H1 (cell line): ENCODE results near the gene ABCA6. TPM values are rescaled to one million over a fixed set of nuclear protein-coding genes. Genes with fewer than 3 reads are reported as not detected.

Experiments used
- CTCF ChIA-PET: fragments of 300-600 bp; sonication (Branson Sonifier 250); formaldehyde crosslinking; loops from one replicate; lab custom pipeline; 2021; ENCODE audit not compliant: partially characterized antibody; lab: Charles Lee
- POLR2A ChIA-PET: fragments of 300-600 bp; sonication (Branson Sonifier 250); formaldehyde crosslinking; loops from one replicate; lab custom pipeline; 2021; ENCODE audit warnings: inconsistent platforms; ENCODE audit not compliant: partially characterized antibody; lab: Charles Lee
- DNase-seq, 2 experiments: peaks; one replicate each; pipeline versions ENCODE4 v3.0.0 to v3.0.0-alpha.2; 2010 to 2022; ENCODE audit warnings: low spot score in 2 of 2, low read depth in 1 of 2, mixed read lengths in 1 of 2
- FAIRE-seq: peaks from 2 replicates; lab custom pipeline; 2011; peaks lifted over from hg19 to GRCh38; lab: Jason Lieb, UNC
- H2AFZ ChIP-seq: 2 replicates; pipeline ENCODE4 v1.8.1; 2012; ENCODE audit warnings: low read length, inconsistent platforms
- H2AK5ac ChIP-seq: 2 replicates; pipeline ENCODE4 v1.6.1; 2013; ENCODE audit warnings: low read depth, low read length
- H2BK120ac ChIP-seq: replicated peaks from 2 replicates; pipeline ENCODE3; 2013; ENCODE audit warnings: low read depth, low read length, inconsistent platforms
- H2BK12ac ChIP-seq: 2 replicates; pipeline ENCODE4 v1.6.1; 2013; ENCODE audit warnings: low read depth, low read length
- H2BK15ac ChIP-seq: 2 replicates; pipeline ENCODE4 v1.6.1; 2013; ENCODE audit warnings: low read length
- H2BK20ac ChIP-seq: 2 replicates; pipeline ENCODE4 v1.6.1; 2013; ENCODE audit warnings: low read length
- H2BK5ac ChIP-seq: 2 replicates; pipeline ENCODE4 v1.6.1; 2013; ENCODE audit warnings: low read depth, low read length
- H3K14ac ChIP-seq: 2 replicates; pipeline ENCODE4 v1.6.1; 2013; ENCODE audit warnings: inconsistent platforms; ENCODE audit not compliant: insufficient read length
- H3K18ac ChIP-seq: 2 replicates; pipeline ENCODE4 v1.6.1; 2013; ENCODE audit warnings: low read length; ENCODE audit errors: extremely low read depth
- H3K23ac ChIP-seq: 2 replicates; pipeline ENCODE4 v1.6.1; 2013; ENCODE audit warnings: inconsistent platforms; ENCODE audit not compliant: insufficient read length
- H3K23me2 ChIP-seq: 2 replicates; pipeline ENCODE4 v1.6.1; 2013; ENCODE audit warnings: low read depth, low read length
- H3K27ac ChIP-seq: 2 replicates; pipeline ENCODE4 v1.6.1; 2011; ENCODE audit warnings: low read depth, low read length, inconsistent platforms
- H3K27me3 ChIP-seq, 4 experiments: replicated peaks in 1 of 4; 1 replicate in 1 of 4; 2 replicates in 3 of 4; pipeline versions ENCODE4 v1.6.1 to v1.8.1; 2011 to 2013; ENCODE audit warnings: low read length in 3 of 4, mild to moderate bottlenecking in 3 of 4, inconsistent platforms in 2 of 4, mixed read lengths in 2 of 4, moderate library complexity in 1 of 4; ENCODE audit not compliant: control insufficient read depth in 3 of 4, insufficient read depth in 3 of 4; ENCODE audit errors: extremely low read depth in 1 of 4
- H3K36me3 ChIP-seq, 4 experiments: 2 replicates each; pipeline versions ENCODE4 v1.6.1 to v1.8.1; 2011 to 2013; ENCODE audit warnings: mild to moderate bottlenecking in 4 of 4, low read length in 3 of 4, moderate library complexity in 2 of 4, control low read depth in 1 of 4, inconsistent platforms in 1 of 4; ENCODE audit not compliant: insufficient read depth in 4 of 4, control insufficient read depth in 2 of 4
- H3K4ac ChIP-seq: replicated peaks from 2 replicates; pipeline ENCODE3; 2013; ENCODE audit warnings: low read length, low read depth, mixed read lengths, inconsistent platforms; ENCODE audit not compliant: insufficient read length
- H3K4me1 ChIP-seq, 4 experiments: replicated peaks in 1 of 4; 1 replicate in 1 of 4; 2 replicates in 3 of 4; pipeline versions ENCODE4 v1.6.1 to v1.8.1; 2011 to 2013; ENCODE audit warnings: low read length in 3 of 4, inconsistent platforms in 2 of 4, mixed read lengths in 1 of 4; ENCODE audit not compliant: insufficient read depth in 4 of 4, control insufficient read depth in 3 of 4
- H3K4me2 ChIP-seq, 2 experiments: 2 replicates each; pipeline versions ENCODE4 v1.6.1 to v1.8.1; 2011 to 2013; ENCODE audit warnings: low read depth in 2 of 2, low read length in 2 of 2, control low read depth in 1 of 2, inconsistent platforms in 1 of 2, mild to moderate bottlenecking in 1 of 2; ENCODE audit not compliant: insufficient read depth in 1 of 2
- H3K4me3 ChIP-seq, 4 experiments: fragments of 200-600, 300-600 bp in 1 of 4; sonication (generic), shearing (Covaris generic), sonication (Bioruptor Twin) in 1 of 4; 2 replicates each; pipeline versions ENCODE4 v1.5.1 to v1.8.1; 2011 to 2016; ENCODE audit warnings: low read length in 4 of 4, low read depth in 3 of 4, control low read depth in 2 of 4, inconsistent platforms in 2 of 4, mild to moderate bottlenecking in 2 of 4, mixed read lengths in 1 of 4, moderate library complexity in 1 of 4; ENCODE audit not compliant: insufficient read depth in 2 of 4; ENCODE audit errors: extremely low read depth in 1 of 4
- H3K56ac ChIP-seq: replicated peaks from 2 replicates; pipeline ENCODE3; 2013; ENCODE audit warnings: low read depth, mild to moderate bottlenecking, mixed read lengths, low read length, inconsistent platforms; ENCODE audit not compliant: insufficient read length
- H3K79me1 ChIP-seq: 2 replicates; pipeline ENCODE4 v1.6.1; 2013; ENCODE audit warnings: low read depth, low read length, control low read depth
- H3K79me2 ChIP-seq, 2 experiments: 2 replicates each; pipeline versions ENCODE4 v1.6.1 to v1.8.1; 2012 to 2013; ENCODE audit warnings: low read length in 2 of 2, mild to moderate bottlenecking in 2 of 2, inconsistent platforms in 1 of 2; ENCODE audit not compliant: insufficient read depth in 2 of 2, control insufficient read depth in 1 of 2
- H3K9ac ChIP-seq, 4 experiments: replicated peaks in 1 of 4; 1 replicate in 1 of 4; 2 replicates in 3 of 4; pipeline versions ENCODE4 v1.6.1 to v1.8.1; 2011 to 2013; ENCODE audit warnings: low read depth in 3 of 4, low read length in 3 of 4, control low read depth in 2 of 4, mild to moderate bottlenecking in 2 of 4, moderate library complexity in 2 of 4, inconsistent platforms in 1 of 4; ENCODE audit errors: extremely low read depth in 1 of 4
- H3K9me3 ChIP-seq, 2 experiments: 2 replicates each; pipeline versions ENCODE4 v1.6.1 to v1.8.1; 2012 to 2013; ENCODE audit warnings: mild to moderate bottlenecking in 2 of 2, moderate library complexity in 2 of 2, control low read depth in 1 of 2, inconsistent platforms in 1 of 2, low read depth in 1 of 2, low read length in 1 of 2, mixed read lengths in 1 of 2; ENCODE audit not compliant: insufficient read depth in 2 of 2
- H4K20me1 ChIP-seq, 2 experiments: replicated peaks in 1 of 2; 2 replicates each; pipeline versions ENCODE3 to v1.8.1; 2011 to 2013; ENCODE audit warnings: inconsistent platforms in 2 of 2, low read length in 2 of 2, mild to moderate bottlenecking in 1 of 2; ENCODE audit not compliant: insufficient read depth in 2 of 2, control insufficient read depth in 1 of 2
- H4K5ac ChIP-seq: 2 replicates; pipeline ENCODE4 v1.6.1; 2013; ENCODE audit warnings: low read length, low read depth, mixed read lengths, inconsistent platforms; ENCODE audit not compliant: insufficient read length
- H4K8ac ChIP-seq: 2 replicates; pipeline ENCODE4 v1.8.0; 2013; ENCODE audit warnings: mild to moderate bottlenecking, moderate library complexity, low read length, inconsistent platforms; ENCODE audit not compliant: insufficient read depth; ENCODE audit errors: extremely low read depth
- H4K91ac ChIP-seq: replicated peaks from 2 replicates; pipeline ENCODE3; 2013; ENCODE audit warnings: low read length, mixed read lengths, inconsistent platforms; ENCODE audit not compliant: insufficient read length
- SUZ12 ChIP-seq: fragments of 200-600 bp; sonication (generic); IDR thresholded peaks from 2 replicates; pipeline ENCODE4 v1.6.1; 2012; ENCODE audit warnings: mild to moderate bottlenecking, inconsistent platforms, low read length, moderate library complexity, mixed read lengths
- WGBS, 2 experiments: shearing (Covaris generic) in 1 of 2; methylation state at CpG; one replicate each; pipeline versions ENCODE4 v1.1.6 to v1.1.7; 2013 to 2015; ENCODE audit warnings: low lambda C conversion rate in 2 of 2, mixed read lengths in 2 of 2, inconsistent platforms in 1 of 2, low coverage in 1 of 2, missing lambda C conversion rate in 1 of 2; ENCODE audit not compliant: insufficient replicate concordance in 2 of 2, insufficient coverage in 1 of 2, insufficient read length in 1 of 2; ENCODE audit errors: extremely low coverage in 1 of 2, missing lambda C conversion rate in 1 of 2; 5-methylcytosine and 5-hydroxymethylcytosine counted together
- polyA plus RNA-seq, 7 experiments: library from polyadenylated mRNA; depleted of rRNA in 3 of 7; stranded (reverse) in 5 of 7; unstranded in 2 of 7; fragments of >200 nt in 5 of 7; fragments of 200-250 nt in 2 of 7; gene quantifications; 1 replicate in 5 of 7; 2 replicates in 1 of 7; 4 replicates in 1 of 7; pipeline versions ENCODE4 v1.2.1 to v1.2.3, GENCODE V29; 2011 to 2013; ENCODE audit warnings: missing spikeins in 2 of 7, mixed read lengths in 2 of 7
- total RNA-seq: library from RNA; stranded (reverse); fragmentation: NEBNext Ultra II Directional; extraction: Animal tissue kit (Norgen Biotek cat#: 25700); gene quantifications from 2 replicates; pipeline ENCODE4 v1.2.1, GENCODE V29; 2021

Gene ABCA6
- total and polyA plus RNA-seq, 2 of the 8 experiments (the other 6 are each of a cell fraction or from before 2014, with no cell fraction given) = not detected

- Histone ChIP-seq H4K91ac (no peak overlapping the region), H3K4me3 (no peak overlapping the region), H3K23ac (no peak overlapping the region), H3K9me3 (no peaks in the 10 kb centered on the region), H2BK20ac (no peak overlapping the region), H2AFZ (no peak overlapping the region), H3K36me3 (no peaks in the 10 kb centered on the region), H2BK15ac (no peak overlapping the region), H3K4me1 (peaks cover 0 to 5% (median 0%) of the 10 kb centered on the region in 4 experiments; a peak in 1 of 7 replicates), H3K14ac (no peak overlapping the region), H3K79me1 (no peaks in the 10 kb centered on the region), H3K23me2 (no peaks in the 10 kb centered on the region), H3K79me2 (no peaks in the 10 kb centered on the region), H3K4me2 (no peak overlapping the region), H4K20me1 (no peaks in the 10 kb centered on the region), H4K5ac (no peak overlapping the region), H3K27ac (no peak overlapping the region), H3K4ac (no peak overlapping the region), H4K8ac (no peak overlapping the region), H3K56ac (no peak overlapping the region), H3K18ac (no peak overlapping the region), H2BK5ac (no peak overlapping the region), H3K9ac (no peak overlapping the region), H2BK120ac (no peak overlapping the region), H3K27me3 (no peaks in the 10 kb centered on the region), H2BK12ac (no peak overlapping the region), H2AK5ac (no peak overlapping the region)
- no peak for TF ChIP-seq SUZ12
- CTCF ChIA-PET = interaction anchor here (1.2 to 1.4 kb wide), 2 partner anchors 10 to 65 kb away, joined by 3 read pairs; no protein-coding TSS in a partner anchor
- POLR2A ChIA-PET = no interaction called here
- 88% methylated on average over 1 of the region's 1 CpG; no CpG with 5 or more reads in 1 of the 2 experiments for WGBS, 2 experiments
- FAIRE-seq (no peak), DNase-seq (no peak)
Observed at GRCh38 chr17:69150333-69150732, 8.6 kb upstream of the ABCA6 start.
